ELF-1 (cell line): Measurements from ENCODE around the gene C14orf93.

Experiments used
- DNase-seq: peaks from one replicate; pipeline ENCODE4 v3.0.0-alpha.2; 2016; ENCODE audit warnings: low read depth, low spot score

C14orf93 gene

GRCh38 chr14:23045419-23046357 is 35.7 kb upstream of the C14orf93 start:
- DNase-seq, result no peak

GRCh38 chr14:23044840-23045239 is 34.9 kb upstream of the C14orf93 start:
- DNase-seq, result no peak

- peak; percentile 71 for DNase-seq
Observed at GRCh38 chr14:23043754-23044153, 33.8 kb upstream of the C14orf93 start.

- DNase-seq, result no peak
Observed at GRCh38 chr14:23043145-23043544, 33.2 kb upstream of the C14orf93 start.

- DNase-seq, result no peak
Observed at GRCh38 chr14:23042162-23042965, 32.4 kb upstream of the C14orf93 start, which contains the start of gene PSMB11. TSS of gene PSMB11 (plus strand) at chr14:23042212. CDS start at chr14:23042226, 14 bp downstream.

- DNase-seq, result no peak
Observed at GRCh38 chr14:23041729-23042128, 31.8 kb upstream of the C14orf93 start.

- no peak for DNase-seq
Observed at GRCh38 chr14:23040100-23040499, 30.2 kb upstream of the C14orf93 start.

- DNase-seq, result no peak
Observed at GRCh38 chr14:23035303-23036144, 25.6 kb upstream of the C14orf93 start.

- peak; percentile 97 for DNase-seq
Observed at GRCh38 chr14:23034498-23035302, 24.8 kb upstream of the C14orf93 start, which contains the start of gene PSMB5. TSS of gene PSMB5 (minus strand) at chr14:23034900. CDS start at chr14:23034881, 19 bp downstream.

GRCh38 chr14:23033801-23034497 is 24.0 kb upstream of the C14orf93 start:
- DNase-seq, result no peak

- no peak for DNase-seq
Observed at GRCh38 chr14:23033251-23033727, 23.3 kb upstream of the C14orf93 start.

- no peak for DNase-seq
Observed at GRCh38 chr14:23030936-23031335, 21.0 kb upstream of the C14orf93 start.

GRCh38 chr14:23028799-23029198 is 18.9 kb upstream of the C14orf93 start:
- no peak for DNase-seq

GRCh38 chr14:23025151-23025814 is 15.3 kb upstream of the C14orf93 start:
- peak; percentile 37 for DNase-seq

GRCh38 chr14:23024612-23025075 is 14.7 kb upstream of the C14orf93 start:
- peak; percentile 41 for DNase-seq

- DNase-seq, result no peak
Observed at GRCh38 chr14:23023795-23024152, 13.8 kb upstream of the C14orf93 start.

GRCh38 chr14:23023022-23023794 is 13.3 kb upstream of the C14orf93 start:
- no peak for DNase-seq

- no peak for DNase-seq
Observed at GRCh38 chr14:23021889-23022442, 12.0 kb upstream of the C14orf93 start.
